Measurements from ENCODE around the gene RBBP5. TPM values are rescaled to one million over a fixed set of nuclear protein-coding genes. Genes with fewer than 3 reads are reported as not detected.

The RBBP5 gene
- total RNA-seq, 2 donors from 2014 or later, result 5.6 to 9.3 TPM

DNA sequence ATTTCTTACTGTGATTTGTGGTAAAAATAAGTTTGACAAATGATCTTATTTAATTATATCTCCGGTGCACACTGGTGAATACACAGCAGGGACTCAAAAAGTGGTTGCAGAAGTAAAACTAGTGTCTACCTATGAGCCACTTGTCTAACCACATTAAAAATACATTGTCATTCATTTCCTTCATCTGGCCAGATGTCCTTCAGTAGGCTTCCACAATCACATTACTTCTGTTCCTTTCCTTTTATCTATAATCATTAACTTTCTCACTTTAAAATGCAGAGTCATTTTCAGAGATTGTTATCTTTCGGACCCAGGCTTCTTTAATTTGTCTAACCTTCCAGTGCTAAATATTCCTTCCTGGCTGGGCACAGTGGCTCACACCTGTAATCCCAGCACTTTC is 3.0 kb downstream of the RBBP5 start:
- 48 to 62% methylated on average over 2 of the region's 2 CpGs for WGBS, 2 donors
- no peak overlapping the region for H3K27ac ChIP-seq
- ATAC-seq, result no peak
- intact Hi-C loops (cut with DNase I), result no loop called here
- H3K36me3 ChIP-seq (replicated peaks in 1 of 2; ENCODE audit: insufficient read depth in 1 of 2, low read depth in 2 of 2), result peaks cover 0 to 3% of the 10 kb centered on the region in 2 donors
- H3K9me3 ChIP-seq, result no peaks in the 10 kb centered on the region
- H3K4me3 ChIP-seq, result no peak overlapping the region
- no peaks in the 10 kb centered on the region for H3K27me3 ChIP-seq
- TF ChIP-seq, protein P1, sequence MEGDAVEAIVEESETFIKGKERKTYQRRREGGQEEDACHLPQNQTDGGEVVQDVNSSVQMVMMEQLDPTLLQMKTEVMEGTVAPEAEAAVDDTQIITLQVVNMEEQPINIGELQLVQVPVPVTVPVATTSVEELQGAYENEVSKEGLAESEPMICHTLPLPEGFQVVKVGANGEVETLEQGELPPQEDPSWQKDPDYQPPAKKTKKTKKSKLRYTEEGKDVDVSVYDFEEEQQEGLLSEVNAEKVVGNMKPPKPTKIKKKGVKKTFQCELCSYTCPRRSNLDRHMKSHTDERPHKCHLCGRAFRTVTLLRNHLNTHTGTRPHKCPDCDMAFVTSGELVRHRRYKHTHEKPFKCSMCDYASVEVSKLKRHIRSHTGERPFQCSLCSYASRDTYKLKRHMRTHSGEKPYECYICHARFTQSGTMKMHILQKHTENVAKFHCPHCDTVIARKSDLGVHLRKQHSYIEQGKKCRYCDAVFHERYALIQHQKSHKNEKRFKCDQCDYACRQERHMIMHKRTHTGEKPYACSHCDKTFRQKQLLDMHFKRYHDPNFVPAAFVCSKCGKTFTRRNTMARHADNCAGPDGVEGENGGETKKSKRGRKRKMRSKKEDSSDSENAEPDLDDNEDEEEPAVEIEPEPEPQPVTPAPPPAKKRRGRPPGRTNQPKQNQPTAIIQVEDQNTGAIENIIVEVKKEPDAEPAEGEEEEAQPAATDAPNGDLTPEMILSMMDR (IDR thresholded peaks at IDR 0.05), result no peak
- TF ChIP-seq POLR2A (IDR thresholded peaks at IDR 0.05), result no peak
- peaks cover 37% of the 10 kb centered on the region for H3K4me1 ChIP-seq
- no peak for DNase-seq

DNA sequence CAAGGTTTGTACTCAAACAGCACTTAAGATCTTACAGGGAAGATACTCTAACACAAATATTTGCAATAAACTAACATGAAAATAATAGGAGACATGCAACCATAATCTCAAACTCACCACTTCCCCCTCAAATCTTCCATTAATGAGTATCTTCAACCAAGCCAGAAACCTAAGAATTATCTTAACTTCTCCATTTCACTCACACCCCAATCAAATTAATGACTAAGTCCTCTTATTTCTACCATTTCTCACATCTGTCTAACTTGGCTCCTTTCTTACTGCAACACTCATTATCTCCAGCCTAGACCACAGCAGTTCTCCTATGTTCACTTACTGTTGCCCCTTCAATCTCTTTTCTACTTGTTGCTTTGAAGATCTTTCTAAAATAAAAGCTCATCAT is 10.4 kb downstream of the RBBP5 start:
- no peaks in the 10 kb centered on the region for H3K27me3 ChIP-seq
- H3K27ac ChIP-seq, result no peak overlapping the region
- intact Hi-C loops (cut with DNase I), result no loop called here
- no peaks in the 10 kb centered on the region for H3K9me3 ChIP-seq
- ATAC-seq (no peak), DNase-seq (no peak)
- no peak overlapping the region for H3K4me3 ChIP-seq
- no peaks in the 10 kb centered on the region for H3K4me1 ChIP-seq
- peaks cover 0 to 9% of the 10 kb centered on the region in 2 donors for H3K36me3 ChIP-seq (replicated peaks in 1 of 2; ENCODE audit: insufficient read depth in 1 of 2, low read depth in 2 of 2)
- no peak for TF ChIP-seq POLR2A (IDR thresholded peaks at IDR 0.05)
- TF ChIP-seq, protein P1 (IDR thresholded peaks at IDR 0.05), result no peak

DNA sequence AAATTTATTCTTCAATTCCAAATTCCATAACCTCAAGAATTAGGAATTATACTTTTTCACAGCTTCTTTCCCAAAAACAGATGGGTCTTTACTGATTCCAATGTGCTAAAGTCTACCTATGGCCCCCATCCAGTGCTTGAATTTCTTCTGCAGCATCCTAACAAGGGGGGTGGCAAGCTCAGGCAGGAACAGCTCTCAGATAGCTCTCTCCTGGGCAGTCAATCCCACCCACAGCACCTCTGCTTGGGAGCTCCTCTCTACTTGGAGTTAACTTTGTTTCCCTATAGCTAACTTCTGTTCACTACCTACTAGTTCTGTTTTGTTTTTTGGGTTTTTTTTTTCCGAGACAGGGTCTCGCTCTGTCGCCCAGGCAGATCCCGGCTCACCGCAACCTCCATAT is 12.1 kb downstream of the RBBP5 start:
- Histone ChIP-seq H3K4me3 (no peak overlapping the region), H3K36me3 (replicated peaks in 1 of 2; ENCODE audit: insufficient read depth in 1 of 2, low read depth in 2 of 2) (peaks cover 0 to 14% of the 10 kb centered on the region in 2 donors), H3K9me3 (no peaks in the 10 kb centered on the region), H3K4me1 (no peaks in the 10 kb centered on the region), H3K27me3 (no peaks in the 10 kb centered on the region), H3K27ac (no peak overlapping the region)
- DNase-seq, result no peak
- no peak for ATAC-seq
- no peak for TF ChIP-seq POLR2A (IDR thresholded peaks at IDR 0.05)
- TF ChIP-seq, protein P1 (IDR thresholded peaks at IDR 0.05), result no peak
- intact Hi-C loops (cut with DNase I), result no loop called here
- WGBS, 2 donors, result 87 to 89% methylated on average over 5 of the region's 5 CpGs

DNA sequence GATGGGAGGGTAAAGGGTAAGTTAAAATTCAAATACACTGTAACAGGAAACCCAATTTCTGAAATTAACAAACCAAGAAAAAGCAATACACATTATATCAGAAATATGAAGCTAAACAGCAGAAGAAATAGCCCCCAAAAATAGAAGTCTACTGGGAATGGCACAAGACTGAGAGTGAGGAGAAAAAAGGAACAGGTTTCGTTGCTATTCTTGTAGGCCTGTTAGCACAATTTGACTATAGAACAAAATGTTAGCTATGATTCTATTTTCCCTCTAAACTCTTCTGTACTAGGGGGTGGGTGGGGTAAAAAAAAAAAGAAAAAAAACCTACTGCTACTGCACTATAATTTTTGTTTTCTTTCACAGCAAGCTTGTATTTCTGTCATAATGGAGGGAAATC is 12.5 kb downstream of the RBBP5 start:
- Histone ChIP-seq H3K9me3 (no peaks in the 10 kb centered on the region), H3K4me1 (no peaks in the 10 kb centered on the region), H3K27me3 (no peaks in the 10 kb centered on the region), H3K36me3 (replicated peaks in 1 of 2; ENCODE audit: insufficient read depth in 1 of 2, low read depth in 2 of 2) (peaks cover 0 to 15% of the 10 kb centered on the region in 2 donors), H3K4me3 (no peak overlapping the region), H3K27ac (no peak overlapping the region)
- DNase-seq (no peak), ATAC-seq (no peak)
- intact Hi-C loops (cut with DNase I), result no loop called here
- WGBS, 2 donors, result 81 to 88% methylated on average over 1 of the region's 1 CpG
- TF ChIP-seq, protein P1 (IDR thresholded peaks at IDR 0.05), result no peak

DNA sequence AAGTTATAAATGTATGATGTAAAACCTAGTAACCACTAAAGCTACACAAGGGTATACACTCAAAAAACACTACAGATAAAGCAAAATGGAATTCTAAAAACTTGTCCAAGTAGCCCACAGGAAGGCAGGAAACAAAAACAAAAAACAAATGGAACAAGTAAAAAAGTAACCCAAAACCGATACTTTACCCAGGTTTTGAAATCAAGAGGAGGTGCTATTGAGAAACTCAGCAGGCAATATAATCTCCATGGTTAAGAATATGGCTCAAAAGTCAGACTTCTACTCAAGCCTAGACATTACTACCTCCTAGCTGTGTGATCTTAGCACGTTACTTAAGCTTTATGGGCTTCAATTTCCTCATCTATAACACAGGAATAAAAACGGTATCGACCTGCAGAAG is 13.3 kb downstream of the RBBP5 start:
- ATAC-seq, result no peak

More for the DNA sequence above, 13.3 kb downstream of the RBBP5 start:
- 82% methylated on average over 4 of the region's 4 CpGs for WGBS, 2 donors
- no peak for TF ChIP-seq POLR2A (IDR thresholded peaks at IDR 0.05)
- TF ChIP-seq, protein P1 (IDR thresholded peaks at IDR 0.05), result no peak
- Histone ChIP-seq H3K4me3 (no peak overlapping the region), H3K9me3 (no peaks in the 10 kb centered on the region), H3K27me3 (no peaks in the 10 kb centered on the region), H3K36me3 (replicated peaks in 1 of 2; ENCODE audit: insufficient read depth in 1 of 2, low read depth in 2 of 2) (peaks cover 0 to 13% of the 10 kb centered on the region in 2 donors), H3K27ac (no peak overlapping the region), H3K4me1 (no peaks in the 10 kb centered on the region)
- DNase-seq, result no peak
- intact Hi-C loops (cut with DNase I), result no loop called here
